Activated CD8-positive, alpha-beta T cell treated with anti-CD3 and anti-CD28 coated beads for 36 hours (primary cell): ENCODE results near the gene KLHL29. TPM values are rescaled to one million over a fixed set of nuclear protein-coding genes. Genes with fewer than 3 reads are reported as not detected.
A peak's percentile ranks its signal among the peaks of the same experiment; 100 is the strongest.

ENCODE experiments used
- ATAC-seq: fragments of 200-7000 bp; cut with Tn5 transposase; one replicate; pipeline ENCODE4 v1.10.0; 2021; ENCODE audit warnings: mild to moderate bottlenecking, moderate library complexity
- CTCF ChIA-PET: fragments of 350-600 bp; sonication (Branson Sonifier 250); formaldehyde crosslinking; loops from one replicate; lab custom pipeline; 2021; ENCODE audit warnings: antibody characterized with exemption; lab: Charles Lee
- POLR2A ChIA-PET: fragments of 350-600 bp; sonication (Branson Sonifier 250); formaldehyde crosslinking; loops from one replicate; lab custom pipeline; 2021; ENCODE audit warnings: antibody characterized with exemption; lab: Charles Lee
- DNase-seq: peaks from one replicate; pipeline ENCODE4 v3.0.0-alpha.2; 2020
- H3K27ac Mint-ChIP-seq: one replicate; pipeline ENCODE4 v1.8.0; 2021; ENCODE audit warnings: mild to moderate bottlenecking, mixed read lengths
- H3K27me3 Mint-ChIP-seq: one replicate; pipeline ENCODE4 v1.8.0; 2021; ENCODE audit warnings: mixed read lengths
- H3K36me3 Mint-ChIP-seq: one replicate; pipeline ENCODE4 v1.8.0; 2021; ENCODE audit warnings: low read depth, mixed read lengths
- H3K4me1 Mint-ChIP-seq: one replicate; pipeline ENCODE4 v1.8.0; 2021; ENCODE audit warnings: low read depth, mixed read lengths
- H3K4me3 Mint-ChIP-seq: one replicate; pipeline ENCODE4 v1.8.0; 2021; ENCODE audit warnings: mild to moderate bottlenecking, moderate library complexity, mixed read lengths
- H3K9me3 Mint-ChIP-seq: one replicate; pipeline ENCODE4 v1.8.0; 2021; ENCODE audit warnings: mixed read lengths
- CTCF ChIP-seq: fragments of 200-600 bp; IDR thresholded peaks from one replicate; pipeline ENCODE4 v1.8.0; 2022; ENCODE audit warnings: antibody characterized with exemption, mild to moderate bottlenecking
- intact Hi-C: fragments of 100-400 bp; cut with micrococcal nuclease; formaldehyde crosslinking; loops from one replicate; pipeline ENCODE4 v1.10.0; 2022
- total RNA-seq, 2 experiments: library from RNA; stranded (reverse); gene quantifications; one replicate each; pipeline ENCODE4 v1.2.3, GENCODE V29; 2021

KLHL29 gene
- total RNA-seq, 2 experiments from 2014 or later = 1.0 to 1.2 TPM

GRCh38 chr2:23385748-23386338 lies 864 bp downstream of the KLHL29 start:
- ChIA-PET POLR2A (no interaction called here), CTCF (no interaction called here)
- TF ChIP-seq CTCF = no peak
- Mint-ChIP-seq H3K4me3 (peak overlapping the region; percentile 76), H3K27me3 (peaks cover 54% of the 10 kb centered on the region), H3K36me3 (no peaks in the 10 kb centered on the region), H3K4me1 (peaks cover 19% of the 10 kb centered on the region), H3K9me3 (no peaks in the 10 kb centered on the region), H3K27ac (no peak overlapping the region)
- intact Hi-C loops = no loop called here
- ATAC-seq (no peak), DNase-seq (no peak)

GRCh38 chr2:23386339-23387220 lies 1.6 kb downstream of the KLHL29 start:
- ChIA-PET POLR2A (no interaction called here), CTCF (interaction anchor here (1.1 kb wide), 1 partner anchor 18 kb away, joined by 3 read pairs; no protein-coding TSS in a partner anchor)
- intact Hi-C loops = no loop called here
- Mint-ChIP-seq H3K36me3 (no peaks in the 10 kb centered on the region), H3K27ac (no peak overlapping the region), H3K9me3 (no peaks in the 10 kb centered on the region), H3K27me3 (peaks cover 57% of the 10 kb centered on the region), H3K4me1 (peaks cover 13% of the 10 kb centered on the region), H3K4me3 (peak overlapping the region; percentile 76)
- no peak for ATAC-seq
- peak; percentile 30 for DNase-seq
- no peak for TF ChIP-seq CTCF

GRCh38 chr2:23387221-23387550 lies 2.2 kb downstream of the KLHL29 start:
- Mint-ChIP-seq H3K36me3 (no peaks in the 10 kb centered on the region), H3K27ac (no peak overlapping the region), H3K4me1 (peaks cover 11% of the 10 kb centered on the region), H3K4me3 (peak overlapping the region; percentile 54), H3K9me3 (no peaks in the 10 kb centered on the region), H3K27me3 (peaks cover 58% of the 10 kb centered on the region)
- POLR2A ChIA-PET = no interaction called here
- TF ChIP-seq CTCF = no peak
- intact Hi-C loops = no loop called here
- ATAC-seq = no peak
- CTCF ChIA-PET = interaction anchor here (1.1 kb wide), 1 partner anchor 17 kb away, joined by 3 read pairs; no protein-coding TSS in a partner anchor
- no peak for DNase-seq

GRCh38 chr2:23387845-23388244 lies 2.9 kb downstream of the KLHL29 start:
- TF ChIP-seq CTCF = no peak
- DNase-seq = no peak
- no peak overlapping the region for H3K27ac Mint-ChIP-seq
- no peaks in the 10 kb centered on the region for H3K9me3 Mint-ChIP-seq
- no peaks in the 10 kb centered on the region for H3K36me3 Mint-ChIP-seq
- peaks cover 56% of the 10 kb centered on the region for H3K27me3 Mint-ChIP-seq
- H3K4me3 Mint-ChIP-seq = no peak overlapping the region
- intact Hi-C loops = no loop called here
- no peak for ATAC-seq
- ChIA-PET POLR2A (no interaction called here), CTCF (interaction anchor here (1.1 kb wide), 1 partner anchor 16 kb away, joined by 3 read pairs; no protein-coding TSS in a partner anchor)
- H3K4me1 Mint-ChIP-seq = peaks cover 11% of the 10 kb centered on the region

GRCh38 chr2:23388294-23388693 lies 3.3 kb downstream of the KLHL29 start:
- no peaks in the 10 kb centered on the region for H3K9me3 Mint-ChIP-seq
- DNase-seq = no peak
- POLR2A ChIA-PET = no interaction called here
- CTCF ChIA-PET = no interaction called here
- no peak for ATAC-seq
- no peaks in the 10 kb centered on the region for H3K36me3 Mint-ChIP-seq
- TF ChIP-seq CTCF = no peak
- H3K27me3 Mint-ChIP-seq = peaks cover 60% of the 10 kb centered on the region
- no peak overlapping the region for H3K27ac Mint-ChIP-seq
- no peak overlapping the region for H3K4me3 Mint-ChIP-seq
- intact Hi-C loops = no loop called here
- H3K4me1 Mint-ChIP-seq = peaks cover 11% of the 10 kb centered on the region
